A673 (cell line): ENCODE results near the gene TEX35.

Source experiments
- CTCF ChIP-seq: fragments of 300-800, 200-600 bp; sonication (generic); conservative IDR thresholded peaks from 2 replicates; pipeline ENCODE4 v1.5.1; 2017; ENCODE audit warnings: low read depth, mild to moderate bottlenecking, antibody characterized with exemption, low read length, moderate library complexity, mixed read lengths
- EZH2 ChIP-seq: fragments of 200-600 bp; sonication (generic); IDR thresholded peaks from 2 replicates; pipeline ENCODE4 v1.6.1; 2017; ENCODE audit warnings: borderline replicate concordance, low read depth, mild to moderate bottlenecking, mixed read lengths, antibody characterized with exemption, low read length; ENCODE audit not compliant: poor library complexity, severe bottlenecking

DNA sequence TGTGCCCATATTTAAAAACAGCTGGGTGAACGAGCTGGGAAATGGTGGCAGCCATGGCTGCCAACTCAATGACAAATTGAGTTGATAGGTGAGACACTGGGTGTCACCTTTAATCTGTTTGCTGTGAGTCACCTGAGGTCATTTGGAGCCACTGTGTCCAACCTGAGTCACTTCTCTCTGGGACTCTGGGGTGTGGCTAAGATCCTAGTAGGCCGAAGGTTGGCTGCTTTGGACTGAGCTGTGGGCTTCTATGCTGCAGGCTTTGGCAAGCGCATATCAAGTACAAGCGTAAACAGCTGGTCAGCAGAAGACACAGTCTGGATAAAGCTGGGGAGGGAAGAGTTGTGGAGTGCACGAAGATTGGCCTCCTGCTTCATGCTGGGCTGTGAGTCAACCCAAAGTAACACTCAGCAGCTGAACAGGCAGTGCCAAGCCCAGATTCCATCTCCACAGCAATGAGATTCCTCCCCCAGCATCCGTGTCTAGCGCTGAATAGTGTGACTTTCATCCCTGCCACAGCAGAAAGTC lies 24.0 kb downstream of the TEX35 start:
- TF ChIP-seq CTCF, result no peak
- no peak for TF ChIP-seq EZH2
